SK-N-MC (cell line): ENCODE data around the gene DCST1.

Source experiments
- EZH2 ChIP-seq: fragments of 200-600 bp; sonication (generic); IDR thresholded peaks from one replicate; pipeline ENCODE4 v1.6.1; 2017; ENCODE audit warnings: antibody characterized with exemption
- FOXP2 ChIP-seq: optimal IDR thresholded peaks from 2 replicates; pipeline ENCODE3; 2011; ENCODE audit warnings: mild to moderate bottlenecking, moderate library complexity; ENCODE audit not compliant: insufficient read depth; ENCODE audit errors: extremely low read length, control extremely low read depth
- POLR2AphosphoS5 ChIP-seq: IDR thresholded peaks from 2 replicates; pipeline ENCODE4 v1.6.1; 2012; ENCODE audit warnings: mild to moderate bottlenecking, low read depth, low read length, borderline replicate concordance

- peak; percentile 46 for TF ChIP-seq POLR2AphosphoS5
- TF ChIP-seq EZH2: no peak
- TF ChIP-seq FOXP2: no peak
Observed at GRCh38 chr1:155003227-155003765, 30.3 kb upstream of the DCST1 start.
